ENCODE results near the gene CLIP1.
A peak's percentile ranks its signal among the peaks of the same experiment; 100 is the strongest.
"Not testable (repeated sequence)": the region's sequence is repeated elsewhere in the genome, so short reads cannot be mapped to it uniquely, and the experiment has no call there.

CLIP1 gene

DNA sequence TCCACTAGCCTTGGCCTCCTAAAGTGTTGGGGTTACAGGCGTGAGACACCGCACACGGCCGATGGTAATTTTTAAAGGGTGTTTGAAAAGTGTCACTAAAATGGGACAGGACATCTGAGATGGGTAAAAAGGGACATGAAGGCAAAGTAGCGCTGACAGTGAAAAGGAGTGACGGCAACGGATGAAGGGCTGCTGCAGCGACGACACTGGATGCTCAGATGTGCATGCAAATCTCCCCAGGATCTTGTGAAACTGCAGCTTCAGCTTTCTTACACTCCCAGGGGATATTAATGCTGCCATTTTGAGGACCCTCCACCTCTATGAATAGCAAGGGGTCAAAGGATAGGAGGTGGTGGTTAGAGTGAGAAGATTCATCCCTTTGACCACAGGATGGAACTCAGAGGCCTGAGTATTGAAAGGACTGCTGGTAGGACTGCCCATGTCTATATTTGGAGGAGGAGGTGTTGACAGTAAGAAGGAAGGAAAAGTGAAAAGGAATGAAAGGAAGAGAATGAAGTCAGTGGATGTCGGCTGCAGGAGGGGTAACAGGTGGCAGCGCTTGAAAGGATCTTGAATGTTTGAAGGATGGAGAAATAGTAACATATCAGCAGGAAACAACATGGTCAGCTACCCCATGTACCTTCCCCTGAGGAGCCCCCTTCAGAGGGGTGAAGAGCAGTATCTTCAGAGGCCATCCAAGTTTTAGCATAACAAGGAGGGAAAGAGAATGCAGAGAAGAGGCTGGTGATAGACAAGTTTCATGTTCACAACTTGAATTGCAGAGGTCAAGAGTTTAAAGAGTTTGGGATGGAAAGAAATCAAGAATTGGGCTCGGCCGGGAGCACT, 37.1 kb downstream of the CLIP1 start:
- DNase-seq (ENCODE audit: low spot score): no peak
- ChIA-PET CTCF (no interaction called here), POLR2A (ENCODE audit: low non-redundant PET) (no interaction called here)
- TF ChIP-seq, protein P1, sequence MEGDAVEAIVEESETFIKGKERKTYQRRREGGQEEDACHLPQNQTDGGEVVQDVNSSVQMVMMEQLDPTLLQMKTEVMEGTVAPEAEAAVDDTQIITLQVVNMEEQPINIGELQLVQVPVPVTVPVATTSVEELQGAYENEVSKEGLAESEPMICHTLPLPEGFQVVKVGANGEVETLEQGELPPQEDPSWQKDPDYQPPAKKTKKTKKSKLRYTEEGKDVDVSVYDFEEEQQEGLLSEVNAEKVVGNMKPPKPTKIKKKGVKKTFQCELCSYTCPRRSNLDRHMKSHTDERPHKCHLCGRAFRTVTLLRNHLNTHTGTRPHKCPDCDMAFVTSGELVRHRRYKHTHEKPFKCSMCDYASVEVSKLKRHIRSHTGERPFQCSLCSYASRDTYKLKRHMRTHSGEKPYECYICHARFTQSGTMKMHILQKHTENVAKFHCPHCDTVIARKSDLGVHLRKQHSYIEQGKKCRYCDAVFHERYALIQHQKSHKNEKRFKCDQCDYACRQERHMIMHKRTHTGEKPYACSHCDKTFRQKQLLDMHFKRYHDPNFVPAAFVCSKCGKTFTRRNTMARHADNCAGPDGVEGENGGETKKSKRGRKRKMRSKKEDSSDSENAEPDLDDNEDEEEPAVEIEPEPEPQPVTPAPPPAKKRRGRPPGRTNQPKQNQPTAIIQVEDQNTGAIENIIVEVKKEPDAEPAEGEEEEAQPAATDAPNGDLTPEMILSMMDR (conservative IDR thresholded peaks at IDR 0.05; ENCODE audit: low read depth): no peak
- no peak overlapping the region for H3K27ac ChIP-seq

DNA sequence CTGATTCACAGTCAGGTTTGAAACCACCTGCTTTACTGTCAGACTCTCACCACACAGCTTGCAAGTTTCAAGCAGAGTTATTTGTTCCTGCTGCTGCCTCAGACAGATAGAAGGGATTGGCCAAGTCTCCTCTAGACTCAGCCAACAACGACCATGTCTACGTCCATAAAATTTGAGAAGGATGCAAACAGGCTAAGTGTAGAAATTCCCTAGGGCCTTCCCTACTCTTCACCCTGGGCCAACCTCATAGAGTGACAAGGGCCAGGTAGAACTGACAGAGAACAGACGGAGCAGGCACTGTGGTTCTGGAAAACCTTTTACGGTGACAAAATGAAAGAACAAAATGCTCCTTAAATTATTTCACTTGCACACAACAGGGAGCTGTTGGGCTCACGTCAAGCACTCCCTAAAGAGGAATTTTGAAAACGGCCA, 39.5 kb downstream of the CLIP1 start:
- DNase-seq (ENCODE audit: low spot score): no peak
- POLR2A ChIA-PET (ENCODE audit: low non-redundant PET): no interaction called here
- no peak overlapping the region for H3K27ac ChIP-seq
- CTCF ChIA-PET: no interaction called here
- TF ChIP-seq, protein P1 (conservative IDR thresholded peaks at IDR 0.05; ENCODE audit: low read depth): no peak

DNA sequence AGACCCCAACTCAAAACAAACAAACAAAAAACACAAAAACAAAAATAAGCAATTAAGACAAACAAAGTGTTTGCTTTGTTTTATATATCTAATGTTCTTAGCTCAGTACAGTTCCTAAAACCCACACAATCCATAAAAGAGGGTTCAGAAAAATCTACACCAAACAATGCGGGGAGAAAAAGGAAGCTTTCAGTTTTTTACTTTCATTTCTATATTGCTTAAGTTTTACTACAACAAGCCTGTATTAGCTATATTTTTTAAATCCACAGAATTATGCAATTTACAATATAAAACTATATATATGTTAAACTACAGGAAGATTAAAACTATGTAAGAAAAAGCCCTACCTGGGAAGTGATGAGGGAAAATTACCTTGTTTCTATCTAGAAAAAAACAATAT, 41.4 kb downstream of the CLIP1 start:
- TF ChIP-seq, protein P1 (conservative IDR thresholded peaks at IDR 0.05; ENCODE audit: low read depth): no peak
- POLR2A ChIA-PET (ENCODE audit: low non-redundant PET): no interaction called here
- no peak overlapping the region for H3K27ac ChIP-seq
- no peak for DNase-seq (ENCODE audit: low spot score)
- CTCF ChIA-PET: no interaction called here

DNA sequence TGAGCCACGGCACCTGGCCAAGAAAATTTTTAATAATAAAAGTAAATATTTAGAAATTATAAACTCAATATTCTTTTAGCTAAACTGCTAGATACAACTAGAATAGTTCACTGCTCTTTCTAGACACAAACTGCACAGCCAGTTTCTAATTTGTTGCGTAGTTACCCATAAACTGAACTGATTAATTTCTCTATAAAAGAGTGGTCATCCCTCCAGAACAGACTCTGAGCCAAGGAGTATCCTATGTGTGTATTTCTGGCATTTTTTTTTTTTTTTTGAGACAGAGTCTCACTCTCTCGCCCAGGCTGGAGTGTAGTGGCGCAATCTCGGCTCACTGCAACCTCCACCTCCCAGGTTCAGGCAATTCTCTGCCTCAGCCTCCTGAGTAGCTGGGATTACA, 45.7 kb downstream of the CLIP1 start:
- not testable (repeated sequence) for DNase-seq (ENCODE audit: low spot score)
- ChIA-PET POLR2A (ENCODE audit: low non-redundant PET) (interaction anchor here (0.6 to 0.7 kb wide), 2 partner anchors 43 to 150 kb away, joined by 4 to 9 read pairs; no protein-coding TSS in a partner anchor), CTCF (interaction anchor here (0.5 kb wide), 1 partner anchor 10 kb away, joined by 3 read pairs; no protein-coding TSS in a partner anchor)
- H3K27ac ChIP-seq: 0 out of 2 replicates have a peak overlapping the region, but pooled peaks have one; percentile 7

DNA sequence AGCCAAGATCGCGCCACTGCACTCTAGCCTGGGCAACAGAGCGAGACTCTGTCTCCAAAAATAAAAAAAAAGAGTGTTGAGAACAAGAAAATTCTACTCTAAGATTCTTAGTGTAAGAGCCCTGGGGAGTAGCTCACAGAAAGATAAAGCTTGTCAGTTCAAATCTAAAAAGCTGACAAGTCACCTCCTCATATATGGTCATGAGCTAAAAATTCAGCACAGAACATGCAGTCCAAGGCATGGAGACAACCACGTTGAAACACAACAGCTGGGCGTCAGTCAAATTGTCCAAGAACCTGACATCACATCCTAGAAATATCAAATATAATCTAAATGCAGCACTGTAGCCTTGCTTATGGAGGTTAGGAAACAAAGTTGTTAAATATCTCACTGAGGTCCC, 47.8 kb downstream of the CLIP1 start:
- ChIA-PET CTCF (interaction anchor here (0.8 kb wide), 1 partner anchor 118 kb away, joined by 5 read pairs; no protein-coding TSS in a partner anchor), POLR2A (ENCODE audit: low non-redundant PET) (no interaction called here)
- no peak overlapping the region for H3K27ac ChIP-seq
- DNase-seq (ENCODE audit: low spot score): no peak
- TF ChIP-seq, protein P1 (conservative IDR thresholded peaks at IDR 0.05; ENCODE audit: low read depth): no peak

DNA sequence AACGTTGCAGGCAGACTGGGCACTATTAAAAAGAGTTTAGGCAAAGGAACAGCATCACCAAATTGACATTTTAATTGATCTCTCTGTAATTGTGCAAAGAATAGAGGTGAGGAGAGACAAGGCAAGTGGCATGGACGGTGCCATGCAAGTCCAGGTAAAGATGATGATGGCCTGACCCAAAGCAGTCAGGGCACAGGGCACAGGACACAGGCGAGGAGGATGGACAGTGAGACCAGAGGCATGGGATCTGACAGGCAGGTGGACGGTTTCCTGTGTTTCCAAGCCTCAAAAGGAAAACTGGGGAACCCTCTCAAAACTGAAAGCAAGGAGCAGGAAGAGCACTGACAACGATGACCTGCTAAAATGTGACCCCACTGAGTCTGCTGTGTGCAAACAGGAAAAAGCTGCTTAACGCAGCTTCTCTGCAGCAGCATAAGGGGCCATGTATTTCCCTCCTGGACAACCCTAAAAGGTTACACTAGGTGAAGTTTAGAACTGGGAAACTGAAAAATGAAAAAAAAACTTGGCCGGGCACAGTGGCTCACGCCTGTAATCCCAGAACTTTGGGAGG, 50.9 kb downstream of the CLIP1 start:
- CTCF ChIA-PET: interaction anchor here (0.5 to 0.6 kb wide), 2 partner anchors 75 to 536 kb away, joined by 3 to 4 read pairs; no protein-coding TSS in a partner anchor
- no peak for DNase-seq (ENCODE audit: low spot score)
- POLR2A ChIA-PET (ENCODE audit: low non-redundant PET): interaction anchor here (0.7 kb wide), 1 partner anchor 29 kb away, joined by 3 read pairs; no protein-coding TSS in a partner anchor
- TF ChIP-seq, protein P1 (conservative IDR thresholded peaks at IDR 0.05; ENCODE audit: low read depth): no peak
- H3K27ac ChIP-seq: peak overlapping the region; percentile 28; the same call in 1 of the 2 replicates

Data from RWPE1 (cell line).